Fibroblast of lung (primary cell): ENCODE measurements around the gene SMIM36.

Experiments
- EZH2 ChIP-seq: IDR thresholded peaks from 2 replicates; pipeline ENCODE4 v1.5.1; 2012; ENCODE audit warnings: low read length, control low read depth, mild to moderate bottlenecking; ENCODE audit errors: missing control alignments
- TF ChIP-seq, protein P1 (sequence below), 2 donors: IDR thresholded peaks in 1 of 2; conservative IDR thresholded peaks in 1 of 2; 1 replicate in 1 of 2; 2 replicates in 1 of 2; pipeline ENCODE4 v1.5.1; 2011 to 2012; ENCODE audit warnings: low read length in 2 of 2, control low read depth in 1 of 2, inconsistent platforms in 1 of 2, low read depth in 1 of 2, mild to moderate bottlenecking in 1 of 2

- TF ChIP-seq, protein P1, sequence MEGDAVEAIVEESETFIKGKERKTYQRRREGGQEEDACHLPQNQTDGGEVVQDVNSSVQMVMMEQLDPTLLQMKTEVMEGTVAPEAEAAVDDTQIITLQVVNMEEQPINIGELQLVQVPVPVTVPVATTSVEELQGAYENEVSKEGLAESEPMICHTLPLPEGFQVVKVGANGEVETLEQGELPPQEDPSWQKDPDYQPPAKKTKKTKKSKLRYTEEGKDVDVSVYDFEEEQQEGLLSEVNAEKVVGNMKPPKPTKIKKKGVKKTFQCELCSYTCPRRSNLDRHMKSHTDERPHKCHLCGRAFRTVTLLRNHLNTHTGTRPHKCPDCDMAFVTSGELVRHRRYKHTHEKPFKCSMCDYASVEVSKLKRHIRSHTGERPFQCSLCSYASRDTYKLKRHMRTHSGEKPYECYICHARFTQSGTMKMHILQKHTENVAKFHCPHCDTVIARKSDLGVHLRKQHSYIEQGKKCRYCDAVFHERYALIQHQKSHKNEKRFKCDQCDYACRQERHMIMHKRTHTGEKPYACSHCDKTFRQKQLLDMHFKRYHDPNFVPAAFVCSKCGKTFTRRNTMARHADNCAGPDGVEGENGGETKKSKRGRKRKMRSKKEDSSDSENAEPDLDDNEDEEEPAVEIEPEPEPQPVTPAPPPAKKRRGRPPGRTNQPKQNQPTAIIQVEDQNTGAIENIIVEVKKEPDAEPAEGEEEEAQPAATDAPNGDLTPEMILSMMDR (conservative IDR thresholded peaks at IDR 0.05 in 1 of 2, IDR thresholded peaks at IDR 0.05 in 1 of 2; ENCODE audit: low read depth in 1 of 2, low read length in 2 of 2): no peak
- no peak for TF ChIP-seq EZH2
Observed at GRCh38 chr17:55510986-55511721, at the start of gene SMIM36.
